H9 (cell line): Measurements from ENCODE around the gene SRPK2. TPM values are rescaled to one million over a fixed set of nuclear protein-coding genes. Genes with fewer than 3 reads are reported as not detected.

Experiments used
- DNase-seq: peaks from one replicate; pipeline ENCODE4 v3.0.0-alpha.2; 2017
- H2AFZ ChIP-seq: one replicate; pipeline ENCODE4 v1.6.1; 2013; ENCODE audit warnings: mild to moderate bottlenecking, low read length, control low read depth, moderate library complexity
- H2AK5ac ChIP-seq: 2 replicates; pipeline ENCODE4 v1.6.1; 2013; ENCODE audit warnings: low read length, control low read depth, mixed read lengths; ENCODE audit not compliant: insufficient read length
- H2BK120ac ChIP-seq: one replicate; pipeline ENCODE4 v1.6.1; 2013; ENCODE audit warnings: low read depth, mild to moderate bottlenecking, low read length, control low read depth, inconsistent platforms; ENCODE audit not compliant: poor library complexity, severe bottlenecking
- H2BK12ac ChIP-seq: 2 replicates; pipeline ENCODE4 v1.6.1; 2013; ENCODE audit warnings: low read length, control low read depth, mixed read lengths, low read depth; ENCODE audit not compliant: insufficient read length
- H2BK15ac ChIP-seq: 2 replicates; pipeline ENCODE4 v1.6.1; 2013; ENCODE audit warnings: low read depth, low read length, control low read depth
- H2BK20ac ChIP-seq: one replicate; pipeline ENCODE4 v1.6.1; 2013; ENCODE audit warnings: low read depth, mild to moderate bottlenecking, low read length, control low read depth, inconsistent platforms; ENCODE audit not compliant: poor library complexity, severe bottlenecking
- H2BK5ac ChIP-seq: 2 replicates; pipeline ENCODE4 v1.6.1; 2013; ENCODE audit warnings: low read length, control low read depth, mixed read lengths; ENCODE audit not compliant: insufficient read length
- H3K14ac ChIP-seq: 2 replicates; pipeline ENCODE4 v1.6.1; 2013; ENCODE audit warnings: low read length, control low read depth; ENCODE audit not compliant: insufficient read depth
- H3K18ac ChIP-seq: 2 replicates; pipeline ENCODE4 v1.6.1; 2013; ENCODE audit warnings: low read depth, mild to moderate bottlenecking, mixed read lengths, low read length, control low read depth; ENCODE audit not compliant: insufficient read length
- H3K23ac ChIP-seq: 2 replicates; pipeline ENCODE4 v1.6.1; 2013; ENCODE audit warnings: low read length, control low read depth, mixed read lengths, low read depth; ENCODE audit not compliant: insufficient read length
- H3K23me2 ChIP-seq: 2 replicates; pipeline ENCODE4 v1.6.1; 2013; ENCODE audit warnings: low read depth, mild to moderate bottlenecking, mixed read lengths, low read length, control low read depth; ENCODE audit not compliant: insufficient read length, poor library complexity, severe bottlenecking
- H3K27ac ChIP-seq: 2 replicates; pipeline ENCODE4 v1.5.1; 2013; ENCODE audit warnings: low read length, control low read depth, mixed read lengths, low read depth; ENCODE audit not compliant: insufficient read length
- H3K27me3 ChIP-seq: 2 replicates; pipeline ENCODE4 v1.6.1; 2013; ENCODE audit warnings: low read length, control low read depth, inconsistent platforms; ENCODE audit not compliant: insufficient read depth
- H3K4ac ChIP-seq: 2 replicates; pipeline ENCODE4 v1.6.1; 2013; ENCODE audit warnings: low read depth, mild to moderate bottlenecking, control low read depth, inconsistent platforms, low read length, moderate library complexity
- H3K4me1 ChIP-seq: 2 replicates; pipeline ENCODE4 v1.6.1; 2013; ENCODE audit warnings: low read length, control low read depth, inconsistent platforms; ENCODE audit not compliant: insufficient read depth
- H3K4me2 ChIP-seq: 2 replicates; pipeline ENCODE4 v1.6.1; 2013; ENCODE audit warnings: low read length, control low read depth, mixed read lengths; ENCODE audit not compliant: insufficient read length, insufficient read depth
- H3K56ac ChIP-seq: 2 replicates; pipeline ENCODE4 v1.6.1; 2013; ENCODE audit warnings: low read depth, mild to moderate bottlenecking, mixed read lengths, low read length, control low read depth; ENCODE audit not compliant: insufficient read length
- H3K79me1 ChIP-seq: 2 replicates; pipeline ENCODE4 v1.6.1; 2013; ENCODE audit warnings: low read depth, mild to moderate bottlenecking, moderate library complexity, low read length, control low read depth, inconsistent platforms; ENCODE audit not compliant: insufficient read depth, poor library complexity, severe bottlenecking
- H3K79me2 ChIP-seq: 2 replicates; pipeline ENCODE4 v1.6.1; 2013; ENCODE audit warnings: low read length, control low read depth, inconsistent platforms; ENCODE audit not compliant: insufficient read depth
- H3K9ac ChIP-seq: 2 replicates; pipeline ENCODE4 v1.6.1; 2013; ENCODE audit warnings: low read length, control low read depth, mixed read lengths; ENCODE audit not compliant: insufficient read length; ENCODE audit errors: extremely low read depth
- H3K9me3 ChIP-seq: one replicate; pipeline ENCODE4 v1.6.1; 2013; ENCODE audit warnings: low read depth, low read length, inconsistent platforms; ENCODE audit not compliant: control insufficient read depth
- H3T11ph ChIP-seq: one replicate; pipeline ENCODE4 v1.6.1; 2013; ENCODE audit warnings: mild to moderate bottlenecking, low read length, control low read depth, inconsistent platforms
- H4K20me1 ChIP-seq: one replicate; pipeline ENCODE4 v1.6.1; 2013; ENCODE audit not compliant: control insufficient read depth, insufficient read length, insufficient read depth
- H4K5ac ChIP-seq: 2 replicates; pipeline ENCODE4 v1.6.1; 2013; ENCODE audit warnings: low read depth, mild to moderate bottlenecking, mixed read lengths, low read length, control low read depth; ENCODE audit not compliant: insufficient read length
- H4K8ac ChIP-seq: replicated peaks from 2 replicates; pipeline ENCODE4 v1.6.1; 2013; ENCODE audit warnings: low read length, control low read depth, mixed read lengths, low read depth; ENCODE audit not compliant: insufficient read length
- H4K91ac ChIP-seq: 2 replicates; pipeline ENCODE4 v1.6.1; 2013; ENCODE audit warnings: low read depth, mild to moderate bottlenecking, moderate library complexity, mixed read lengths, low read length, control low read depth; ENCODE audit not compliant: insufficient read length
- H3K27ac Mint-ChIP-seq, 3 experiments: 2 replicates in 2 of 3; 3 replicates in 1 of 3; pipeline ENCODE4 v1.8.0; 2020 to 2021; ENCODE audit warnings: mixed read lengths in 3 of 3, mild to moderate bottlenecking in 1 of 3, moderate library complexity in 1 of 3
- H3K27me3 Mint-ChIP-seq: 2 replicates; pipeline ENCODE4 v1.8.0; 2021; ENCODE audit warnings: low read depth, mild to moderate bottlenecking, moderate library complexity, mixed read lengths
- H3K36me3 Mint-ChIP-seq, 3 experiments: 2 replicates in 2 of 3; 3 replicates in 1 of 3; pipeline ENCODE4 v1.8.0; 2020 to 2021; ENCODE audit warnings: low read depth in 3 of 3, mixed read lengths in 3 of 3; ENCODE audit not compliant: insufficient read depth in 1 of 3
- H3K4me1 Mint-ChIP-seq, 2 experiments: 2 replicates each; pipeline ENCODE4 v1.8.0; 2020; ENCODE audit warnings: mixed read lengths in 2 of 2
- H3K4me3 Mint-ChIP-seq, 2 experiments: 2 replicates in 1 of 2; 3 replicates in 1 of 2; pipeline ENCODE4 v1.8.0; 2020 to 2021; ENCODE audit warnings: mild to moderate bottlenecking in 2 of 2, mixed read lengths in 2 of 2, moderate library complexity in 1 of 2
- H3K9me3 Mint-ChIP-seq, 2 experiments: 2 replicates in 1 of 2; 3 replicates in 1 of 2; pipeline ENCODE4 v1.8.0; 2020; ENCODE audit warnings: mild to moderate bottlenecking in 2 of 2, mixed read lengths in 2 of 2, moderate library complexity in 1 of 2
- WGBS: extraction: QIAGEN DNeasy Blood & Tissue Kit; methylation state at CpG from one replicate; pipeline ENCODE4 v1.1.7; 2013; ENCODE audit warnings: missing lambda C conversion rate, low lambda C conversion rate, mixed read lengths; ENCODE audit not compliant: insufficient read length; ENCODE audit errors: extremely low coverage; 5-methylcytosine and 5-hydroxymethylcytosine counted together
- total RNA-seq: library from RNA; stranded (reverse); gene quantifications from 2 replicates; pipeline ENCODE4 v1.2.1, GENCODE V29; 2021
- TF ChIP-seq, protein P1 (sequence below): fragments of 200-600 bp; sonication (generic); conservative IDR thresholded peaks from 3 replicates; pipeline ENCODE4 v1.8.0; 2021; ENCODE audit warnings: antibody characterized with exemption, mild to moderate bottlenecking

The SRPK2 gene
- total RNA-seq, 1 experiment from 2014 or later, result 41.1 TPM

DNA sequence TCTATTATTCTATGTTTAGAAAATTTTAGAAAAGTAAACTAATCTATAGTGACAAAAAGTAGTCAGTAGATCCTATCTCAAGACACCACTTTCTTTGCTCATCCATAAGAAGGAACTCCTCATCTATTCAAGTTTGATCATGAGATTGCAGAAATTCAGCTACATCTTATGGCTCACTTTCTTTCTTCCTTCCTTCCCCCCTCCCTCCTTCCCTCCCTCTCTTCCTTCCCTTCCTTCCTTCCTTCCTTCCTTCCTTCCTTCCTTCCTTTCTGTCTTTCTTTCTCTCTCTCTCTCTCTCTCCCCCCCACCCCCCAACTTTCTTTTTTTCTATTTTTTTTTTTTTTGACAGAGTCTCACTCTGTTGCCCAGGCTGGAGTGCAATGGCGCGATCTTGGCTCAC, 35.3 kb upstream of the SRPK2 start:
- H3K27ac Mint-ChIP-seq, result no peak overlapping the region
- Histone ChIP-seq H4K8ac (no peak overlapping the region), H3K4me2 (no peak overlapping the region), H3K4ac (no peak overlapping the region), H3K79me1 (no peaks in the 10 kb centered on the region), H3K27ac (no peak overlapping the region), H3K23me2 (no peaks in the 10 kb centered on the region), H3K56ac (no peak overlapping the region), H2BK5ac (no peak overlapping the region), H3K4me1 (no peaks in the 10 kb centered on the region), H2BK12ac (no peak overlapping the region), H4K20me1 (no peaks in the 10 kb centered on the region), H2BK120ac (no peak overlapping the region), H3K23ac (no peak overlapping the region), H2AK5ac (no peak overlapping the region), H3K9ac (no peak overlapping the region), H2BK15ac (no peak overlapping the region), H3K9me3 (no peaks in the 10 kb centered on the region), H3K27me3 (no peaks in the 10 kb centered on the region), H3T11ph (no peak overlapping the region), H3K14ac (no peak overlapping the region), H3K79me2 (no peaks in the 10 kb centered on the region), H4K91ac (no peak overlapping the region), H2AFZ (no peak overlapping the region), H4K5ac (no peak overlapping the region), H2BK20ac (no peak overlapping the region), H3K18ac (no peak overlapping the region)
- TF ChIP-seq, protein P1, sequence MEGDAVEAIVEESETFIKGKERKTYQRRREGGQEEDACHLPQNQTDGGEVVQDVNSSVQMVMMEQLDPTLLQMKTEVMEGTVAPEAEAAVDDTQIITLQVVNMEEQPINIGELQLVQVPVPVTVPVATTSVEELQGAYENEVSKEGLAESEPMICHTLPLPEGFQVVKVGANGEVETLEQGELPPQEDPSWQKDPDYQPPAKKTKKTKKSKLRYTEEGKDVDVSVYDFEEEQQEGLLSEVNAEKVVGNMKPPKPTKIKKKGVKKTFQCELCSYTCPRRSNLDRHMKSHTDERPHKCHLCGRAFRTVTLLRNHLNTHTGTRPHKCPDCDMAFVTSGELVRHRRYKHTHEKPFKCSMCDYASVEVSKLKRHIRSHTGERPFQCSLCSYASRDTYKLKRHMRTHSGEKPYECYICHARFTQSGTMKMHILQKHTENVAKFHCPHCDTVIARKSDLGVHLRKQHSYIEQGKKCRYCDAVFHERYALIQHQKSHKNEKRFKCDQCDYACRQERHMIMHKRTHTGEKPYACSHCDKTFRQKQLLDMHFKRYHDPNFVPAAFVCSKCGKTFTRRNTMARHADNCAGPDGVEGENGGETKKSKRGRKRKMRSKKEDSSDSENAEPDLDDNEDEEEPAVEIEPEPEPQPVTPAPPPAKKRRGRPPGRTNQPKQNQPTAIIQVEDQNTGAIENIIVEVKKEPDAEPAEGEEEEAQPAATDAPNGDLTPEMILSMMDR, result no peak
- DNase-seq, result no peak
- no peaks in the 10 kb centered on the region for H3K27me3 Mint-ChIP-seq
- no peaks in the 10 kb centered on the region for H3K9me3 Mint-ChIP-seq
- WGBS, result no CpG with 5 or more reads among the region's 2 CpGs
- H3K4me1 Mint-ChIP-seq, result no peaks in the 10 kb centered on the region
- H3K4me3 Mint-ChIP-seq, result no peak overlapping the region
- H3K36me3 Mint-ChIP-seq, result no peaks in the 10 kb centered on the region
